ENCODE data around the gene TBC1D23.
"Not testable (repeated sequence)": the region's sequence is repeated elsewhere in the genome, so short reads cannot be mapped to it uniquely, and the experiment has no call there.

Gene TBC1D23

GRCh38 chr3:100270215-100270583 is 9.4 kb downstream of the TBC1D23 start:
- Histone ChIP-seq H3K27ac (no peak overlapping the region), H3K9me3 (ENCODE audit: low read depth, low read length) (no peaks in the 10 kb centered on the region), H3K36me3 (ENCODE audit: insufficient read depth, low read length) (no peaks in the 10 kb centered on the region), H3K4me3 (no peak overlapping the region), H3K9ac (ENCODE audit: insufficient read length) (no peak overlapping the region)
- TF ChIP-seq EZH2 (IDR thresholded peaks at IDR 0.05) (no peak), POLR2AphosphoS5 (IDR thresholded peaks at IDR 0.05; ENCODE audit: borderline replicate concordance, low read depth, low read length) (no peak), FOXP2 (optimal IDR thresholded peaks at IDR 0.05; ENCODE audit: control extremely low read depth, extremely low read length, insufficient read depth) (no peak)
- no peak for DNase-seq (ENCODE audit: low read depth, low spot score)

- DNase-seq (ENCODE audit: low read depth, low spot score) = no peak
- Histone ChIP-seq H3K36me3 (ENCODE audit: insufficient read depth, low read length) (no peaks in the 10 kb centered on the region), H3K9ac (ENCODE audit: insufficient read length) (no peak overlapping the region), H3K27ac (no peak overlapping the region), H3K4me3 (no peak overlapping the region), H3K9me3 (ENCODE audit: low read depth, low read length) (no peaks in the 10 kb centered on the region)
- TF ChIP-seq EZH2 (IDR thresholded peaks at IDR 0.05) = no peak
- no peak for TF ChIP-seq POLR2AphosphoS5 (IDR thresholded peaks at IDR 0.05; ENCODE audit: borderline replicate concordance, low read depth, low read length)
These were observed 10.7 kb downstream of the TBC1D23 start for GRCh38 chr3:100271522-100271921.

GRCh38 chr3:100272797-100273611 is 12.2 kb downstream of the TBC1D23 start:
- not testable (repeated sequence) for H3K9me3 ChIP-seq (ENCODE audit: low read depth, low read length); DNase-seq (ENCODE audit: low read depth, low spot score); H3K4me3 ChIP-seq; H3K9ac ChIP-seq (ENCODE audit: insufficient read length); H3K27ac ChIP-seq; H3K36me3 ChIP-seq (ENCODE audit: insufficient read depth, low read length)

GRCh38 chr3:100274361-100274760 is 13.6 kb downstream of the TBC1D23 start:
- DNase-seq (ENCODE audit: low read depth, low spot score) = no peak
- Histone ChIP-seq H3K27ac (no peak overlapping the region), H3K9me3 (ENCODE audit: low read depth, low read length) (no peaks in the 10 kb centered on the region), H3K9ac (ENCODE audit: insufficient read length) (no peak overlapping the region), H3K4me3 (no peak overlapping the region), H3K36me3 (ENCODE audit: insufficient read depth, low read length) (no peaks in the 10 kb centered on the region)
- no peak for TF ChIP-seq POLR2AphosphoS5 (IDR thresholded peaks at IDR 0.05; ENCODE audit: borderline replicate concordance, low read depth, low read length)
- no peak for TF ChIP-seq EZH2 (IDR thresholded peaks at IDR 0.05)
- TF ChIP-seq FOXP2 (optimal IDR thresholded peaks at IDR 0.05; ENCODE audit: control extremely low read depth, extremely low read length, insufficient read depth) = no peak

- no peak overlapping the region for H3K27ac ChIP-seq
These were observed 16.5 kb downstream of the TBC1D23 start for GRCh38 chr3:100277255-100277800.

GRCh38 chr3:100278910-100279309 is 18.1 kb downstream of the TBC1D23 start:
- no peak overlapping the region for H3K27ac ChIP-seq
- TF ChIP-seq EZH2 (IDR thresholded peaks at IDR 0.05) = no peak
- no peak for TF ChIP-seq POLR2AphosphoS5 (IDR thresholded peaks at IDR 0.05; ENCODE audit: borderline replicate concordance, low read depth, low read length)
- TF ChIP-seq FOXP2 (optimal IDR thresholded peaks at IDR 0.05; ENCODE audit: control extremely low read depth, extremely low read length, insufficient read depth) = no peak
- H3K9me3 ChIP-seq (ENCODE audit: low read depth, low read length) = no peaks in the 10 kb centered on the region
- DNase-seq (ENCODE audit: low read depth, low spot score) = no peak
- peaks cover 8% of the 10 kb centered on the region; the same call in 1 of the 2 replicates for H3K36me3 ChIP-seq (ENCODE audit: insufficient read depth, low read length)
- H3K9ac ChIP-seq (ENCODE audit: insufficient read length) = no peak overlapping the region
- no peak overlapping the region for H3K4me3 ChIP-seq

More at GRCh38 chr3:100277255-100277800, 16.5 kb downstream of the TBC1D23 start:
- H3K36me3 ChIP-seq (ENCODE audit: insufficient read depth, low read length) = peaks cover 4% of the 10 kb centered on the region; the same call in 1 of the 2 replicates
- no peak overlapping the region for H3K9ac ChIP-seq (ENCODE audit: insufficient read length)
- TF ChIP-seq FOXP2 (optimal IDR thresholded peaks at IDR 0.05; ENCODE audit: control extremely low read depth, extremely low read length, insufficient read depth) (no peak), EZH2 (IDR thresholded peaks at IDR 0.05) (no peak), POLR2AphosphoS5 (IDR thresholded peaks at IDR 0.05; ENCODE audit: borderline replicate concordance, low read depth, low read length) (no peak)
- H3K4me3 ChIP-seq = no peak overlapping the region
- no peak for DNase-seq (ENCODE audit: low read depth, low spot score)
- no peaks in the 10 kb centered on the region for H3K9me3 ChIP-seq (ENCODE audit: low read depth, low read length)

GRCh38 chr3:100288288-100288894 is 27.6 kb downstream of the TBC1D23 start:
- Histone ChIP-seq H3K9me3 (ENCODE audit: low read depth, low read length) (no peaks in the 10 kb centered on the region), H3K27ac (no peak overlapping the region), H3K36me3 (ENCODE audit: insufficient read depth, low read length) (peaks cover 23% of the 10 kb centered on the region; the same call in 1 of the 2 replicates), H3K9ac (ENCODE audit: insufficient read length) (no peak overlapping the region), H3K4me3 (no peak overlapping the region)
- TF ChIP-seq POLR2AphosphoS5 (IDR thresholded peaks at IDR 0.05; ENCODE audit: borderline replicate concordance, low read depth, low read length) = no peak
- TF ChIP-seq EZH2 (IDR thresholded peaks at IDR 0.05) = no peak
- TF ChIP-seq FOXP2 (optimal IDR thresholded peaks at IDR 0.05; ENCODE audit: control extremely low read depth, extremely low read length, insufficient read depth) = no peak
- DNase-seq (ENCODE audit: low read depth, low spot score) = no peak

- Histone ChIP-seq H3K36me3 (ENCODE audit: insufficient read depth, low read length) (peaks cover 19% of the 10 kb centered on the region; the same call in 1 of the 2 replicates), H3K9me3 (ENCODE audit: low read depth, low read length) (no peaks in the 10 kb centered on the region), H3K9ac (ENCODE audit: insufficient read length) (no peak overlapping the region), H3K4me3 (no peak overlapping the region), H3K27ac (no peak overlapping the region)
- DNase-seq (ENCODE audit: low read depth, low spot score) = no peak
- TF ChIP-seq POLR2AphosphoS5 (IDR thresholded peaks at IDR 0.05; ENCODE audit: borderline replicate concordance, low read depth, low read length) = no peak
- no peak for TF ChIP-seq EZH2 (IDR thresholded peaks at IDR 0.05)
- TF ChIP-seq FOXP2 (optimal IDR thresholded peaks at IDR 0.05; ENCODE audit: control extremely low read depth, extremely low read length, insufficient read depth) = no peak
These were observed 28.5 kb downstream of the TBC1D23 start for GRCh38 chr3:100289339-100289738.
